ENCODE data around the gene RAD51B. TPM values are rescaled to one million over a fixed set of nuclear protein-coding genes. Genes with fewer than 3 reads are reported as not detected.

Gene RAD51B
- total and polyA plus RNA-seq, 7 donors, result 2.4 to 24.4 (median 7.1) TPM

DNA sequence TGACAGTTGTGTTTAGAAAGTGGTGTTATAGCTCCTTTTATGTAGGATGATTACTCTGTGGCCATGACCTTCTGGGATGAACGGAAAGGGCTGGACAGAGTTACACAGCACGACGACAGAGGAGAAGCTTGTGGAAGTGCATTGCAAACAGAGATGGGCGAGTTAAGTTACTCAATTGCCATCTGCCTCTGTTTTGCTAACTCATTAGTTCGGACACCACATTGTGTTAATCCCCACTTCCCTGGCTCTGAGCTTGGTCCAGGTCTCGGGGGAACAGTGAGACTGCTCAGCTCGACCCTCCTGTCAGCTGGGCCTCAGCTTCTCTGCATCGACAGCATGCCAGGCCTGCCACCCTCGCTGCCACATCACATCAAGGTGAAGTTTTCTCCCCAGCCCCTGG is 565.3 kb downstream of the RAD51B start:
- peaks cover 0 to 67% (median 53%) of the 10 kb centered on the region in 4 donors for H3K4me1 ChIP-seq
- no peak for DNase-seq
- H3K27ac ChIP-seq, result peak overlapping the region; percentile 68 to 79 (median 76)
- intact Hi-C loops (cut with DNase I), result loop anchor here (5.0 kb wide), 2 partner anchors 133 to 202 kb away; no protein-coding TSS in a partner anchor
- H3K27me3 ChIP-seq, result no peaks in the 10 kb centered on the region
- no peaks in the 10 kb centered on the region for H3K36me3 ChIP-seq
- TF ChIP-seq EP300 (IDR thresholded peaks at IDR 0.05) (no peak), POLR2A (IDR thresholded peaks at IDR 0.05) (no peak), POLR2AphosphoS5 (IDR thresholded peaks at IDR 0.05) (no peak)
- TF ChIP-seq, protein P1, sequence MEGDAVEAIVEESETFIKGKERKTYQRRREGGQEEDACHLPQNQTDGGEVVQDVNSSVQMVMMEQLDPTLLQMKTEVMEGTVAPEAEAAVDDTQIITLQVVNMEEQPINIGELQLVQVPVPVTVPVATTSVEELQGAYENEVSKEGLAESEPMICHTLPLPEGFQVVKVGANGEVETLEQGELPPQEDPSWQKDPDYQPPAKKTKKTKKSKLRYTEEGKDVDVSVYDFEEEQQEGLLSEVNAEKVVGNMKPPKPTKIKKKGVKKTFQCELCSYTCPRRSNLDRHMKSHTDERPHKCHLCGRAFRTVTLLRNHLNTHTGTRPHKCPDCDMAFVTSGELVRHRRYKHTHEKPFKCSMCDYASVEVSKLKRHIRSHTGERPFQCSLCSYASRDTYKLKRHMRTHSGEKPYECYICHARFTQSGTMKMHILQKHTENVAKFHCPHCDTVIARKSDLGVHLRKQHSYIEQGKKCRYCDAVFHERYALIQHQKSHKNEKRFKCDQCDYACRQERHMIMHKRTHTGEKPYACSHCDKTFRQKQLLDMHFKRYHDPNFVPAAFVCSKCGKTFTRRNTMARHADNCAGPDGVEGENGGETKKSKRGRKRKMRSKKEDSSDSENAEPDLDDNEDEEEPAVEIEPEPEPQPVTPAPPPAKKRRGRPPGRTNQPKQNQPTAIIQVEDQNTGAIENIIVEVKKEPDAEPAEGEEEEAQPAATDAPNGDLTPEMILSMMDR (IDR thresholded peaks at IDR 0.05), result no peak
- 83 to 87% methylated on average over 9 of the region's 9 CpGs for WGBS, 2 donors
- H3K9me3 ChIP-seq, result no peaks in the 10 kb centered on the region
- no peak overlapping the region for H3K4me3 ChIP-seq

DNA sequence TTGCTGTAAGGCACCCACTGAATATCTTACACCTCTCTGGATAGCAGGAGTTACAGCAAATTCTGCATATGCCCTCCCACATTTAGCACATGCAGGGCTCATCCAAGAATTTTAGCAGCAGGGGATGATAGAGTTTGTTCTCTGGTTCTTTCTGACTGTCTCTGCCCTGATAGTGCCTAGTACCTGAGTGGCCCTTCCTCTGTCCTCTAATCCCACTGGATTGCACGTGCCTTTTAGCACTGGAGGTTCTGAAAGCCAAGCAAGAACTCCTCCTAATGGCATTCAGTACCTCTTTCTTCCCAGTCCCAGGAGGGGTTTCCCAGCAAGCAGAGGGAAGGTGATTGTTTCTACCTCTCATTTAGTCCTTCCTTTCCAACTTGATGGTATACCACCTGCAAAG is 566.9 kb downstream of the RAD51B start:
- no peaks in the 10 kb centered on the region for H3K9me3 ChIP-seq
- intact Hi-C loops (cut with DNase I), result loop anchor here (5.0 kb wide), 2 partner anchors 134 to 201 kb away; no protein-coding TSS in a partner anchor
- no peak overlapping the region for H3K4me3 ChIP-seq
- no peaks in the 10 kb centered on the region for H3K36me3 ChIP-seq
- 66 to 73% methylated on average over 1 of the region's 1 CpG for WGBS, 2 donors
- no peak for DNase-seq
- TF ChIP-seq POLR2AphosphoS5 (IDR thresholded peaks at IDR 0.05) (no peak), POLR2A (IDR thresholded peaks at IDR 0.05) (no peak), EP300 (IDR thresholded peaks at IDR 0.05) (no peak)
- TF ChIP-seq, protein P1 (IDR thresholded peaks at IDR 0.05), result no peak
- H3K4me1 ChIP-seq, result peaks cover 0 to 70% (median 53%) of the 10 kb centered on the region in 4 donors
- H3K27me3 ChIP-seq, result no peaks in the 10 kb centered on the region
- peak overlapping the region in 3 of 4 donors; percentile 42 to 77 (median 74) for H3K27ac ChIP-seq

DNA sequence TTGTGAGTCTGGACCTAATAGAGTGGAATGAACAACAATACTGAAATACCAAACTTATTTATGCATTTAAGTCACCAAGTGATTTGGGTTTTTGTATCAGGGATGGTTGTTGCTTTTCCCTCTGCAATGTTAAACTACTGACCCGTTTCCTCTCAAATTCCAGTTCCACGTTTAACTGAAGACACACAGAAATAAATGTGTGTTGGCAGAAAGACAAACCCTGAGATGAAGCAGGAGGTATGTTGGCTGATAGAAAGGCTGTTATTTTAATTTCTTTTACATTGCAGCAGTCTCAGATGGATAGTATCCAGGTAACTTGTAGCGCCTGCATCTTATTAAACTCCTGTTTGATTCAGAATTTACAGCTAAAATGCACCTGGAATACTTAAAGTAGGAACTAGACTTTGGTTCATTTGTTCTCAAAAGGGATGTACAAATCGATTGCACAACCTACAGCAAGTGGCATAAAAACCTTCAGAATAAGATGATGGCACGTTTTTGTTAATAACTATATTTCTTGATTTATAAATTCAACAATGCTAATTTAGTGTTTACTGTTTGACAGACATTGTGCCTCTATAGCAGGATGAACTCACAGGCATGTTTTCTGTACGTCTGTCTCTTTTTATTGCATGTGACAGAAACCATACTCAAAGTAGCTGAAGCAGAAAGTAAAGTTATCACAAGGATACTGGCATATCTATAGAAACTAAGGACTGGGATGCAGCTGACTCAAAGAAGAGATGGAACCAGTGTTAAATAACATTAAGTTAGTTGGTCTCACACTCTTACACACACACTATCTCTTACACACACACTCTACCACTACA is 567.6 kb downstream of the RAD51B start:
- 14 to 48% methylated on average over 6 of the region's 6 CpGs for WGBS, 2 donors
- Histone ChIP-seq H3K27me3 (no peaks in the 10 kb centered on the region), H3K4me1 (peaks cover 0 to 77% (median 58%) of the 10 kb centered on the region in 4 donors), H3K4me3 (no peak overlapping the region), H3K9me3 (no peaks in the 10 kb centered on the region), H3K36me3 (no peaks in the 10 kb centered on the region), H3K27ac (peak overlapping the region in 3 of 4 donors; percentile 42 to 77 (median 74))
- no peak for DNase-seq
- TF ChIP-seq EP300 (IDR thresholded peaks at IDR 0.05), result peak in 2 of 4 donors; percentile 58 to 64
- TF ChIP-seq POLR2AphosphoS5 (IDR thresholded peaks at IDR 0.05), result peak; percentile 59 to 90 (median 85)
- no peak for TF ChIP-seq POLR2A (IDR thresholded peaks at IDR 0.05)
- TF ChIP-seq, protein P1 (IDR thresholded peaks at IDR 0.05), result no peak
- intact Hi-C loops (cut with DNase I), result loop anchor here (5.0 kb wide), 2 partner anchors 135 to 200 kb away; no protein-coding TSS in a partner anchor

DNA sequence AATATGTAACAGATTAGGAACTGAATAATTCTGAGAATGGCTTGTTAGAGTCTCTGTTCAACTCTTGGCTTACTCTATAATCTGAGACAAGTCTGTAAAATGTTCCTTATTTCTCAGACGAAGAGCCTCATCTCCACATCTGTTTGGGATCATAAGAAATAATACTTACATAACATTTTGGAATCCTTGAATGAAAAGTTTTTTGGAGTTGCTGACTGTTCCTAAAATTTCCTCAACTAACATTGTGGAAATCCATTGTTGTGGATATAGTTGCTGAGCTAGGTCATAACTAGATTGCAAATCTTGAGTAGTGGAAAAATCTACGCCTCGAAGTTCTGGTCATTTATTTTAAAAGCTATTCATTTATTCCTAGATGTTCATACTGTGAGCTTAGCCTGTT is 570.4 kb downstream of the RAD51B start:
- TF ChIP-seq POLR2A (IDR thresholded peaks at IDR 0.05), result no peak
- TF ChIP-seq POLR2AphosphoS5 (IDR thresholded peaks at IDR 0.05), result peak; percentile 15 to 32 (median 23)
- H3K36me3 ChIP-seq, result no peaks in the 10 kb centered on the region
- peaks cover 0 to 87% (median 67%) of the 10 kb centered on the region in 4 donors for H3K4me1 ChIP-seq
- DNase-seq, result no peak
- 82 to 91% methylated on average over 3 of the region's 3 CpGs for WGBS, 2 donors
- no peak overlapping the region for H3K4me3 ChIP-seq
- no peaks in the 10 kb centered on the region for H3K9me3 ChIP-seq
- H3K27me3 ChIP-seq, result no peaks in the 10 kb centered on the region
- intact Hi-C loops (cut with DNase I), result loop anchor here (5.0 to 10.0 kb wide), 6 partner anchors 57 to 402 kb away; partner anchors contain the start of gene ZFP36L1
- H3K27ac ChIP-seq, result peak overlapping the region; percentile 41 to 77 (median 75)

DNA sequence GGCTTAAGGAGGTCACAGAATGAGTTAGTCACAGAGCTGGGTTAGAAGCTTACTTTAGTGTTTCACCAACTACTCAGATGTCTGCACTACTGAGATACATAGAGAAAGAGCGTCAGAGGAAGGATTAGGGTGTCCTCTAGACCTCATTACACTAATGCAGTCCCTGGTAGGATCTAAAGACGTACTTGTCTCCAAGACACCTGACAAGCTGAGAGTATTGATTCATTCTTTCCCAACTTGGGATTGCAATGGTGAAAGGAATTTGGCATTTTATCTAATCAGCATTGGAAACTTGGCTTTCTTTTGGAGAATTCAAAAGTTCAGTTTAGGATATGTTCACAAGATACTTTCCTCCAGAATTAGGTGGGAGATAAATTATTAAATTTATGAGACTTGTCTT is 571.2 kb downstream of the RAD51B start:
- H3K4me1 ChIP-seq, result peaks cover 0 to 87% (median 73%) of the 10 kb centered on the region in 4 donors
- WGBS, 2 donors, result 93 to 97% methylated on average over 2 of the region's 2 CpGs
- H3K4me3 ChIP-seq, result no peak overlapping the region
- TF ChIP-seq EP300 (IDR thresholded peaks at IDR 0.05), result no peak
- no peak for TF ChIP-seq POLR2AphosphoS5 (IDR thresholded peaks at IDR 0.05)
- no peak for TF ChIP-seq POLR2A (IDR thresholded peaks at IDR 0.05)
- TF ChIP-seq, protein P1 (IDR thresholded peaks at IDR 0.05), result no peak
- H3K36me3 ChIP-seq, result no peaks in the 10 kb centered on the region
- peak overlapping the region; percentile 41 to 77 (median 75) for H3K27ac ChIP-seq
- intact Hi-C loops (cut with DNase I), result loop anchor here (5.0 to 10.0 kb wide), 4 partner anchors 57 to 402 kb away; partner anchors contain the start of gene ZFP36L1
- H3K27me3 ChIP-seq, result no peaks in the 10 kb centered on the region
- no peaks in the 10 kb centered on the region for H3K9me3 ChIP-seq
- DNase-seq, result no peak
